HL-60 (cell line): ENCODE data around the gene LAMB3.

Experiments used
- DNase-seq, 2 experiments: peaks; one replicate each; pipeline ENCODE4 v3.0.0-alpha.2; 2010 to 2020; ENCODE audit warnings: low read depth in 1 of 2, low spot score in 1 of 2
- H3K27ac ChIP-seq: fragments of 250-450 bp; sonication (Bioruptor Pico); replicated peaks from 2 replicates; pipeline ENCODE4 v1.5.1; 2020; ENCODE audit warnings: mild to moderate bottlenecking, moderate library complexity
- H3K27me3 ChIP-seq: fragments of 250-450 bp; sonication (Bioruptor Pico); 2 replicates; pipeline ENCODE4 v1.5.1; 2021; ENCODE audit warnings: mild to moderate bottlenecking, moderate library complexity; ENCODE audit not compliant: insufficient read depth, poor library complexity, severe bottlenecking
- H3K4me3 ChIP-seq: replicated peaks from 2 replicates; pipeline ENCODE4 v1.5.1; 2011; ENCODE audit warnings: mild to moderate bottlenecking, control low read depth, low read length; ENCODE audit not compliant: insufficient read depth
- GABPA ChIP-seq: IDR thresholded peaks from 2 replicates; pipeline ENCODE4 v1.6.1; 2012; ENCODE audit warnings: low read depth
- POLR2AphosphoS5 ChIP-seq: IDR thresholded peaks from 2 replicates; pipeline ENCODE4 v1.6.1; 2012; ENCODE audit warnings: low read depth
- REST ChIP-seq: IDR thresholded peaks from 2 replicates; pipeline ENCODE4 v1.6.1; 2012; ENCODE audit warnings: low read depth; ENCODE audit not compliant: insufficient replicate concordance
- SPI1 ChIP-seq: IDR thresholded peaks from 2 replicates; pipeline ENCODE4 v1.6.1; 2012; ENCODE audit warnings: low read depth, mild to moderate bottlenecking, borderline replicate concordance
- TF ChIP-seq, protein P1 (sequence below): IDR thresholded peaks from one replicate; pipeline ENCODE4 v1.5.1; 2011; ENCODE audit warnings: low read length, control low read depth, inconsistent platforms; ENCODE audit not compliant: insufficient read depth

Gene LAMB3

DNA sequence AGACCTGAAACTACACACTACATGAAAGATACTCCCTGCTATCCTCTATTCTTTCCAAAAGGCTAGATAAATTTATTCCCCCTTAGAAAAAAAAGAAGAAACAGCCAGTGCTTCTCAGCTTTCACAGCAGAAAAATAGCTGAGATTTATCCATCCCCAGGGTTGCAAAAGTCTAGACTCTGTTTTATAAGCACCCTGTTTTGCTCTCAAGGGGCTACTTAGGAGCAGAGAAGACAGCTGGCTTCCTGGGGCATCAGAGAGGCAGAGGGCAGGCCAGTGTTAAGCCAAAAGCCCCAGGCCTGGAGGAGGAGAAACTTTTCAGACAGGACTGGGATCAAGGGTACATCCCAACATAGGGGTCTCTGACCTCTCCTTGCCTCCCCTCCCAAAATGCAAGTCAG is 3.9 kb downstream of the LAMB3 start:
- H3K4me3 ChIP-seq = no peak overlapping the region
- TF ChIP-seq POLR2AphosphoS5 = no peak
- TF ChIP-seq GABPA = no peak
- no peak for TF ChIP-seq REST
- TF ChIP-seq, protein P1, sequence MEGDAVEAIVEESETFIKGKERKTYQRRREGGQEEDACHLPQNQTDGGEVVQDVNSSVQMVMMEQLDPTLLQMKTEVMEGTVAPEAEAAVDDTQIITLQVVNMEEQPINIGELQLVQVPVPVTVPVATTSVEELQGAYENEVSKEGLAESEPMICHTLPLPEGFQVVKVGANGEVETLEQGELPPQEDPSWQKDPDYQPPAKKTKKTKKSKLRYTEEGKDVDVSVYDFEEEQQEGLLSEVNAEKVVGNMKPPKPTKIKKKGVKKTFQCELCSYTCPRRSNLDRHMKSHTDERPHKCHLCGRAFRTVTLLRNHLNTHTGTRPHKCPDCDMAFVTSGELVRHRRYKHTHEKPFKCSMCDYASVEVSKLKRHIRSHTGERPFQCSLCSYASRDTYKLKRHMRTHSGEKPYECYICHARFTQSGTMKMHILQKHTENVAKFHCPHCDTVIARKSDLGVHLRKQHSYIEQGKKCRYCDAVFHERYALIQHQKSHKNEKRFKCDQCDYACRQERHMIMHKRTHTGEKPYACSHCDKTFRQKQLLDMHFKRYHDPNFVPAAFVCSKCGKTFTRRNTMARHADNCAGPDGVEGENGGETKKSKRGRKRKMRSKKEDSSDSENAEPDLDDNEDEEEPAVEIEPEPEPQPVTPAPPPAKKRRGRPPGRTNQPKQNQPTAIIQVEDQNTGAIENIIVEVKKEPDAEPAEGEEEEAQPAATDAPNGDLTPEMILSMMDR = no peak
- no peak for TF ChIP-seq SPI1
- H3K27me3 ChIP-seq = no peaks in the 10 kb centered on the region
- no peak for DNase-seq
- H3K27ac ChIP-seq = no peak overlapping the region

DNA sequence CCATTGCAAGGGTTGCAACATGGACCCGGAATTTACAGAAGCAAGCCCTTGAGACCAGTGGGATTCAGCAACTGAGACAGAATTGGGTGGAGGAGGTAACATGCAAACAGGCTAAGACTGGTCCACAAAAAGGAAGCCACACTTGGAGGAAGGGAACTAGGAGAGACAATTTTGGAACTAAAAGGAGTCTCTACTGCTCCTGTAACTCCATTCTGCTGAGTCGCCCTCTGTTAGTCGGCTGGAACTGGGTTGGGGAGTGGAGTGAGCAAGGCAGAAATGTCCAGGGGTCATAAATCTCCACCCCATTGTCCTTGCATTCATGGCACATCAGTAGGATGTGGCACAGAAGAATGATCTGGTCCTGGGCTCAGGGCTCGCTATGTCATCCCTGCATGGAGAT is 5.1 kb downstream of the LAMB3 start:
- DNase-seq = no peak
- H3K27ac ChIP-seq = no peak overlapping the region
- no peak for TF ChIP-seq GABPA
- no peak overlapping the region for H3K4me3 ChIP-seq
- no peaks in the 10 kb centered on the region for H3K27me3 ChIP-seq

DNA sequence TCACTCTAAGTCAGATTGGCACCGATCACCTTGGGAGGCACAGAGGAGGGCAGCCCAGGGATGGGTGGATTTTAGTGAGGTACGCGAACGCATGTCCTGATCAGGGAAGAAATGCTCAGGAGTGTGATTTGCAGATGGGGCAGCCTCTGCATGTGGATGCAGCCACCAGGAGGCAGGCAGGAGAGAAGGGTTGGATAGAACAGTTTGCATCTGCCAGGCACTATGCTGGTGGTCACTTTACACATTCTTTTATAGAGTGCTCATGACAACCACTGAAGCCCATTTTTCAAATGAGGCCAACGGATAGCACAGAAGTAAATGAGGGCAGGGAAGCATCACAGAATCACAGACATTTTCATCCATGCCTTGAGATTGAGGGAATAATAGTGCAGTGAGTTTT is 5.7 kb downstream of the LAMB3 start:
- Histone ChIP-seq H3K27ac (no peak overlapping the region), H3K4me3 (no peak overlapping the region), H3K27me3 (no peaks in the 10 kb centered on the region)
- DNase-seq = no peak
- TF ChIP-seq REST (no peak), SPI1 (no peak), POLR2AphosphoS5 (no peak), GABPA (no peak)
- TF ChIP-seq, protein P1 = no peak

DNA sequence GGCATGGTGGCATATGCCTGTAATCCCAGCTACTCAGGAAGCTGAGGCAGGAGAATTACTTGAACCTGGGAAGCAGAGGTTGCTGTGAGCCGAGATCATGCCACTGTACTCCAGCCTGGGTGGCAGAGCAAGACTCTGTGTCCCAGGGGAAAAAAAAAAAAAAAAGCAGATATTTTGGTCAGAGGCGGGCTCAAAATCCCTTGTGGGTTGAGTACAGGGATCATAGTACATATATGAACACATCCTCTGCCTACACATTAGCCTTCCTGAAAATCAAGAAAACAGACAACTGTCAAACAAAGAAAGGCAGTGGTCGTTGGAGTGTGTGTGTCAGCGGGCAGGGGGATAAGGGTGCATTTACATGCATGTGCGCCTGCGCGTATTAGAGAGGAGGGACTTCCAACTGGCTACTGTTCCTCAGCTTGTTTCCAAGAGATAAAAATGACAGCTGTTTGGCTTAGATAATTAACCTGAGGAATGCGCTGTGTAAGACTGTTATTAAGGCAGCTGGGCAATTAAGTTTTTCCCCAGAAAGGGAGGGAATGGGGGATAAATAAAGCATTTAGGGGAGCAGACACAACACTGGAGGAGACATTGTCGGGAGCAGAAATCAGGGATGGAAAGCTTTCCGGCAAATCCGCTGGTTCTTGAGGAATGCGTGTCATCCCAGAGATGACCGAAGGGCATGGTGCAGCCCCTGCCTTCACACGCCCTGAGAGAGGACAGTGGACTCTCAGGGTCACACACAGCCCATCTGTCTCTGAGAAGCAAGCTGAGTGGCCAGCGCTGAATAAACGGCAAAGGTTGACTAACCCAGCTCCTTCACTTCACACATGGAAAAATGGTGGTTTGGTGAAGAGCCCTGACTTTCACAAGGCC is 6.4 kb downstream of the LAMB3 start:
- no peak overlapping the region for H3K27ac ChIP-seq
- H3K27me3 ChIP-seq = no peaks in the 10 kb centered on the region
- TF ChIP-seq GABPA (no peak), POLR2AphosphoS5 (no peak), REST (no peak), SPI1 (no peak)
- TF ChIP-seq, protein P1 = no peak
- no peak overlapping the region for H3K4me3 ChIP-seq
- no peak for DNase-seq
